Measurements from ENCODE around the gene NME7. TPM values are rescaled to one million over a fixed set of nuclear protein-coding genes. Genes with fewer than 3 reads are reported as not detected.

The NME7 gene
- total and polyA plus RNA-seq, 3 experiments from 2014 or later = 21.7 to 28.3 (median 25.3) TPM

DNA sequence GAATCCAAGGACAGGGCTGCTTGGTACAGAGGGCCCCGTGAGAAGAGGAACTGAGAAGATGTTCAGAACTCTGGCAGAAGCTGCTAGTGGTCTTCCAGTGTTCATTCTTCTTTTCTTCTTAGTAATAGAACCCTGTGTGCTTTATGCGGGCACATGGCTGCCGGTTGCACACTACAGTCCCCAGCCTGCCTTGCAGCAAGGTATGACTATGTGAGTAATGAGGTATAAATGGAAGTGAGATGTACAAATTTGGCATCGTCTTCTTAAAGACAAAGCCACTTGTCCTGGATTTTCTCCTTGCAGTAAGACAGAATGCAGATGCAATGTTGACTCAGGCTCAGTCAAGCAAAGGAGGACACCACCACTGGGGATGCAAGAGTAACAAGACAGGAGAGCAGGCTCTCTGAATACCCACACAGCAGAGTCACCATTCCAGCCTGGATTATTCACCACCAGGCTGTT is 276.1 kb downstream of the NME7 start:
- no peaks in the 10 kb centered on the region for H3K36me3 Mint-ChIP-seq
- peaks cover 0 to 5% (median 0%) of the 10 kb centered on the region in 5 donors for H3K9me3 Mint-ChIP-seq
- Histone ChIP-seq H3K4me1 (ENCODE audit: insufficient read depth, low read length) (no peaks in the 10 kb centered on the region), H3K4me3 (ENCODE audit: low read length) (no peak overlapping the region), H3K27ac (ENCODE audit: low read depth, low read length) (no peak overlapping the region), H3K9me3 (ENCODE audit: low read length) (no peaks in the 10 kb centered on the region), H3K36me3 (ENCODE audit: insufficient read depth, low read length) (no peaks in the 10 kb centered on the region), H3K27me3 (ENCODE audit: insufficient read depth, low read length, poor library complexity, severe bottlenecking) (no peaks in the 10 kb centered on the region)
- no peak for DNase-seq
- ChIA-PET CTCF (no interaction called here), POLR2A (no interaction called here)
- no peak overlapping the region for H3K27ac Mint-ChIP-seq
- no peak overlapping the region for H3K4me3 Mint-ChIP-seq
- H3K27me3 Mint-ChIP-seq = peaks cover 3 to 21% of the 10 kb centered on the region in 2 donors
- peaks cover 9 to 16% (median 14%) of the 10 kb centered on the region in 3 donors for H3K4me1 Mint-ChIP-seq

DNA sequence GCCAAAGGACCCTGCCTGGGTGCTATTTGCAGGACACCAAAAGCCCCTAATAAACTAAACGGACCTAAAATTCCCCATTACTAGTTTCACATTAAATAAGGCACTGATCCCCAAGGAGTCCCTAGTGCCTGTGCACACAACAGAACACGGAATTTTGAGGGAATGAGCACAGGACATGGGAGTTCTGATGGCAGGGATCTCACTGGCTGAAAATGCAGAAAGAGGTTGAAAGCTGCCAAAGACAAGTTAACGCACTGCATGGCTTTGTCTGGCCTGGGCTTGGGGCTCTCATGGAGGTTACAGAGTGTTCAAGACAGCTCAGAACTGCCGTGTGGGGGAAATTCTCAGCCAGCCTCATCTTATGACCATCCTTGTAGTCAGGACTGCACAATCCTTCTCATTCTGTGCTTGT is 276.7 kb downstream of the NME7 start:
- Mint-ChIP-seq H3K36me3 (no peaks in the 10 kb centered on the region), H3K27ac (peak overlapping the region in 1 of 8 donors; percentile 26), H3K27me3 (peaks cover 3 to 21% of the 10 kb centered on the region in 2 donors), H3K4me3 (no peak overlapping the region), H3K4me1 (peaks cover 9 to 18% (median 18%) of the 10 kb centered on the region in 3 donors), H3K9me3 (peaks cover 0 to 5% (median 0%) of the 10 kb centered on the region in 5 donors)
- H3K36me3 ChIP-seq (ENCODE audit: insufficient read depth, low read length) = no peaks in the 10 kb centered on the region
- no peak for DNase-seq
- no peaks in the 10 kb centered on the region for H3K27me3 ChIP-seq (ENCODE audit: insufficient read depth, low read length, poor library complexity, severe bottlenecking)
- H3K4me3 ChIP-seq (ENCODE audit: low read length) = no peak overlapping the region
- ChIA-PET CTCF (no interaction called here), POLR2A (no interaction called here)
- H3K9me3 ChIP-seq (ENCODE audit: low read length) = no peaks in the 10 kb centered on the region
- no peak overlapping the region for H3K27ac ChIP-seq (ENCODE audit: low read depth, low read length)
- no peaks in the 10 kb centered on the region for H3K4me1 ChIP-seq (ENCODE audit: insufficient read depth, low read length)

DNA sequence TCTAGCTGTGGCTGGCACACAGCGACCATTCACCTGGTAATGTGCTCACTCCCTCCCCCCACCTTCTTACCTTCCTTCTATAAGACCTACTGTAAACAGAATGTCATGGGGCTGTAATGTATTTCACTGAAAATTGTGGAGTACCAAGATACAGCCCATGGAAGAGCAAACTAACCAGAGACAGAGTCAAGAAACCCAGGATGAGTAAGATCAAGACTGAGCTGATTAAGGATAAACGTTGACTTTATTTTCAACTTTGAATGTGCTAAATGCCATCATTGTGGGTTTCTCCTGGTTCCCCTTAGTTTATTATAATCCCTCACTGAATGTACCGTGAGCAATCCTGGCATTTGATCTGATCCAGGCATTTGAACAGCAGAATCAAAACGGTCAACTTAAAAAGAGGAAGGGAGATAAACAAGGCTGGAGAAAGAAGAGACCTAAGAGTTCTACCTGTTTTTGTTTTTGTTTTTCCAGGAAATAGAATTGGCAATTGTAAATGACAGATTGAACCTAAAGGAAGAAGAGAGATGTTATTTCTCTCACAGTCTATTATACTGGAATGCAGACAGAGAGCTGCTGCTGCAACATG is 277.2 kb downstream of the NME7 start:
- Mint-ChIP-seq H3K4me1 (peaks cover 9 to 22% (median 18%) of the 10 kb centered on the region in 3 donors), H3K4me3 (no peak overlapping the region), H3K36me3 (no peaks in the 10 kb centered on the region), H3K27ac (peak overlapping the region in 1 of 8 donors; percentile 43), H3K9me3 (no peaks in the 10 kb centered on the region), H3K27me3 (peaks cover 3 to 16% of the 10 kb centered on the region in 2 donors)
- H3K4me3 ChIP-seq (ENCODE audit: low read length) = no peak overlapping the region
- no peak overlapping the region for H3K27ac ChIP-seq (ENCODE audit: low read depth, low read length)
- H3K27me3 ChIP-seq (ENCODE audit: insufficient read depth, low read length, poor library complexity, severe bottlenecking) = no peaks in the 10 kb centered on the region
- CTCF ChIA-PET = no interaction called here
- no peaks in the 10 kb centered on the region for H3K4me1 ChIP-seq (ENCODE audit: insufficient read depth, low read length)
- DNase-seq = no peak
- H3K36me3 ChIP-seq (ENCODE audit: insufficient read depth, low read length) = no peaks in the 10 kb centered on the region
- no peaks in the 10 kb centered on the region for H3K9me3 ChIP-seq (ENCODE audit: low read length)
- POLR2A ChIA-PET = no interaction called here

DNA sequence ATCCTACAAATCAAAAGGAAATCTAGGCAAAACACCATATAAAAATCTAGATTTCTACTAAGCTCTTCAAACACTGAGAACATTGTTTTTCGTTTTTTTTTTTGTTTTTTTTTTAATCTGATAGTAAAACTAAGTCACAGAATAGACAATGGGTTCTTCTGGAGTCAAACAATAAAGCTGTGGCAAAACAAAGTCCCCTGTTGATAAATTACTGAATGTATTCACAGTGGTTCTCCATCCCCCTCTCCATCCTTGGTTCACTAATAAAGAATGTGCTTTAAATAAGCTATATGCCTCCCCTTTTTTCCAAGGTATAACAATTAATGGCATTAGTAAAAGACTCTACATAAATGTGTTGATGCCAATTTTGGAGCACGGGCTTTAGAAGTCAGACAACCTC is 277.8 kb downstream of the NME7 start:
- no peak for DNase-seq
- H3K36me3 Mint-ChIP-seq = no peaks in the 10 kb centered on the region
- H3K4me1 Mint-ChIP-seq = peaks cover 11 to 24% (median 18%) of the 10 kb centered on the region in 3 donors
- CTCF ChIA-PET = no interaction called here
- POLR2A ChIA-PET = no interaction called here
- no peaks in the 10 kb centered on the region for H3K9me3 Mint-ChIP-seq
- no peak overlapping the region for H3K27ac ChIP-seq (ENCODE audit: low read depth, low read length)
- H3K9me3 ChIP-seq (ENCODE audit: low read length) = no peaks in the 10 kb centered on the region
- no peaks in the 10 kb centered on the region for H3K4me1 ChIP-seq (ENCODE audit: insufficient read depth, low read length)
- peaks cover 3 to 13% of the 10 kb centered on the region in 2 donors for H3K27me3 Mint-ChIP-seq
- H3K27me3 ChIP-seq (ENCODE audit: insufficient read depth, low read length, poor library complexity, severe bottlenecking) = no peaks in the 10 kb centered on the region
- no peaks in the 10 kb centered on the region for H3K36me3 ChIP-seq (ENCODE audit: insufficient read depth, low read length)
- H3K4me3 ChIP-seq (ENCODE audit: low read length) = no peak overlapping the region
- no peak overlapping the region for H3K4me3 Mint-ChIP-seq
- H3K27ac Mint-ChIP-seq = peak overlapping the region in 1 of 8 donors; percentile 43

DNA sequence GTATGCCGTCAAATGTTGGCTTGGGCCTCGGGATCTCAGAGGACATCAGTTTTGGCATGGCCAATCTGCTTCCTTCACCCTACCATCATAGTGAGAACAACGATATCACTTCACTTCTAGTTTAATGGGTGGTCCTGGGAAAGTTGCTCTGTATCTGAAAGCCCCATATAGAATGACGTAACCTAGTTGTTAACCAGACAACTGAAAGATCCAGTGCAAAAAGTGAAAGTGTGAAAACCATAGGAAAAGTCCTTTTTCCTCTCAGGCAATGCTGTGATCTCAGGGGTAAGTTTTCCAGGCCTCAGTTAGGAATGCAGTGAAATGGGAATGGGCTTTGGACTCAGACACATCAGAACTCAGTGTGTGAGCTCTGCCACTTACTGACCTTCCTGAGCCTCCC is 279.7 kb downstream of the NME7 start:
- H3K27ac ChIP-seq (ENCODE audit: low read depth, low read length) = no peak overlapping the region
- ChIA-PET POLR2A (no interaction called here), CTCF (interaction anchor here (1.2 kb wide), 1 partner anchor 647 kb away, joined by 3 read pairs; no protein-coding TSS in a partner anchor)
- peaks cover 6% of the 10 kb centered on the region in 2 donors for H3K27me3 Mint-ChIP-seq
- no peaks in the 10 kb centered on the region for H3K9me3 Mint-ChIP-seq
- H3K36me3 ChIP-seq (ENCODE audit: insufficient read depth, low read length) = no peaks in the 10 kb centered on the region
- H3K27me3 ChIP-seq (ENCODE audit: insufficient read depth, low read length, poor library complexity, severe bottlenecking) = no peaks in the 10 kb centered on the region
- no peak overlapping the region for H3K4me3 Mint-ChIP-seq
- H3K4me1 ChIP-seq (ENCODE audit: insufficient read depth, low read length) = no peaks in the 10 kb centered on the region
- peak overlapping the region in 1 of 8 donors; percentile 29 for H3K27ac Mint-ChIP-seq
- H3K9me3 ChIP-seq (ENCODE audit: low read length) = no peaks in the 10 kb centered on the region
- DNase-seq = no peak
- peaks cover 11 to 24% (median 18%) of the 10 kb centered on the region in 3 donors for H3K4me1 Mint-ChIP-seq
- no peak overlapping the region for H3K4me3 ChIP-seq (ENCODE audit: low read length)
- H3K36me3 Mint-ChIP-seq = no peaks in the 10 kb centered on the region

DNA sequence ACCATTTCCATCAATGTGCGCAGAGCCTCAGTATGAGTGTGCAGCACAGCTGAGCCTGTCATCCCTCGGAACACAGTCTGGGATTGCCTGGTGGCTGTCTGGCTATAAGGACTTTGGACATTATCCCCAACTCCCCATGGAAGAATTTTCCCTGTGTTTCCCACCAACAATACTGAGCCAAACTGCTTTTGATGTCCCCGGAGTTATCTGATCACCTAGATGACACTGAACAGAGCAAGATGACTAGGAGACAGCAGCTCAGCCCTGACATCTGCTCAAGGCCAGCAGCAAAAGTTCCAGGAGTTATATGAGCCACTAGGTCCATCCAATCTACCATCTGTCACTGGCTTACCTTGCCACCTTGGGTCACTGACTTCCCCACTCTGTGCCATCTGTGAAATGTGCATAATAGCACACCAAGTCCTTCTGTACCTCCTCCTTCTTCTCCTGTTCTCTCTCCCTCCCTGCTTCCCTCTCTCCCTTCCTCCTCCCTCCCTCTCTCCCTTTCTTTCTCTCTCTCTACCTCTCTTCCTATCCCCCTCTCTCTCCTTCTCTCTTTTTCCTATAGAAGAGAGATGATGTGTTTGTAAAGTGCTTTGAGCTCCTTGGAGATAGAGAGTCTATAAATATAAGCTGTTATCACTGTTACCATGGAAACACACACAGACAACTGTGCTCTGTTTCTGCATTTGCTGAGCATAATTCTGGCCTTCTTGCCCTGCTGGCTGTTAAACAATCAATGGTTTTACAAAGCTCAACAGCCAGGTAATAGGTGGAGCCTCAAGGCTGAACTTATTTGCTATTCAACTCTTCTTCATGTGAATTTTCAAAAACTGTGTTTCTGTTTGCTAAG is 280.8 kb downstream of the NME7 start:
- CTCF ChIA-PET = interaction anchor here (1.2 kb wide), 1 partner anchor 646 kb away, joined by 3 read pairs; no protein-coding TSS in a partner anchor
- no peak overlapping the region for H3K4me3 ChIP-seq (ENCODE audit: low read length)

DNA sequence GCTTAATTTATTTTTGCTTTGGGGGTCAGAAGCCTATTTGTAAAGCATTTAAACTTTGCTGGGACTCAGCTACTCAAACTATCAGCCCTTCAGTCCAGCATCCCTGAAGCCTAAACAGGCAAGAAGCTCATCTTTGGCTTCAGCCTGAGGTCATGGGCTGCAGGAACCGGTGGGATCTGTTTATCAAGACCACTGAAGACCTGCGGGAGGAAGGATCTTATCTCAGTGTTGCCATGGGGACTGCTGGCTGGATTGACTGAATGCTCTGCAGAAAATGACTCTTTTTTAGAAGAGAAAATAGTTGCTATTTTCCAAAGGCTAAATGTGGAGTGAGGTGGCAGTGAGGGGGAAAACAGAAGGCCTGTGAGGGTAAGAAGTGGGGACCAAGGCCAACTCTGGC is 281.7 kb downstream of the NME7 start:
- Mint-ChIP-seq H3K36me3 (no peaks in the 10 kb centered on the region), H3K27me3 (peaks cover 0 to 6% of the 10 kb centered on the region in 2 donors), H3K27ac (peak overlapping the region in 1 of 8 donors; percentile 17), H3K4me1 (peaks cover 11 to 24% (median 18%) of the 10 kb centered on the region in 3 donors), H3K9me3 (no peaks in the 10 kb centered on the region), H3K4me3 (no peak overlapping the region)
- no peaks in the 10 kb centered on the region for H3K9me3 ChIP-seq (ENCODE audit: low read length)
- CTCF ChIA-PET = no interaction called here
- no peaks in the 10 kb centered on the region for H3K4me1 ChIP-seq (ENCODE audit: insufficient read depth, low read length)
- no peaks in the 10 kb centered on the region for H3K36me3 ChIP-seq (ENCODE audit: insufficient read depth, low read length)
- POLR2A ChIA-PET = no interaction called here
- DNase-seq = no peak
- no peaks in the 10 kb centered on the region for H3K27me3 ChIP-seq (ENCODE audit: insufficient read depth, low read length, poor library complexity, severe bottlenecking)
- no peak overlapping the region for H3K4me3 ChIP-seq (ENCODE audit: low read length)
- no peak overlapping the region for H3K27ac ChIP-seq (ENCODE audit: low read depth, low read length)

More for the DNA sequence above, 280.8 kb downstream of the NME7 start:
- Mint-ChIP-seq H3K9me3 (no peaks in the 10 kb centered on the region), H3K27ac (peak overlapping the region in 3 of 8 donors; percentile 64 to 77 (median 66)), H3K4me3 (no peak overlapping the region), H3K27me3 (peaks cover under 1 to 6% of the 10 kb centered on the region in 2 donors), H3K36me3 (no peaks in the 10 kb centered on the region), H3K4me1 (peaks cover 11 to 24% (median 18%) of the 10 kb centered on the region in 3 donors)
- no peaks in the 10 kb centered on the region for H3K27me3 ChIP-seq (ENCODE audit: insufficient read depth, low read length, poor library complexity, severe bottlenecking)
- no peaks in the 10 kb centered on the region for H3K9me3 ChIP-seq (ENCODE audit: low read length)
- H3K27ac ChIP-seq (ENCODE audit: low read depth, low read length) = no peak overlapping the region
- peak in 1 of 5 donors; percentile 22 for DNase-seq
- H3K4me1 ChIP-seq (ENCODE audit: insufficient read depth, low read length) = no peaks in the 10 kb centered on the region
- H3K36me3 ChIP-seq (ENCODE audit: insufficient read depth, low read length) = no peaks in the 10 kb centered on the region
- POLR2A ChIA-PET = interaction anchor here (0.7 kb wide), 1 partner anchor 816 kb away, joined by 3 read pairs; no protein-coding TSS in a partner anchor

Measured in CD8-positive, alpha-beta memory T cell (primary cell).